ENCODE measurements around the gene HDGFL2. TPM values are rescaled to one million over a fixed set of nuclear protein-coding genes. Genes with fewer than 3 reads are reported as not detected.

Gene HDGFL2
- polyA plus RNA-seq, 1 donor: 70.0 TPM

Other genes starting within 250 kb of the HDGFL2 start
- gene EBI3, start 242.8 kb upstream of the HDGFL2 start, polyA plus RNA-seq (ENCODE audit: insufficient read length): 0.38 TPM
- gene YJU2, start 225.2 kb upstream of the HDGFL2 start, polyA plus RNA-seq (ENCODE audit: insufficient read length): 12.9 TPM
- gene SHD, start 193.0 kb upstream of the HDGFL2 start, polyA plus RNA-seq (ENCODE audit: insufficient read length): 117 TPM
- gene TMIGD2, start 169.9 kb upstream of the HDGFL2 start, polyA plus RNA-seq (ENCODE audit: insufficient read length): 0.46 TPM
- 2.4 TPM for gene FSD1, start 167.7 kb upstream of the HDGFL2 start, polyA plus RNA-seq (ENCODE audit: insufficient read length)
- 4.9 TPM for gene STAP2, start 133.5 kb upstream of the HDGFL2 start, polyA plus RNA-seq (ENCODE audit: insufficient read length)
- 15.9 TPM for gene MPND, start 128.7 kb upstream of the HDGFL2 start, polyA plus RNA-seq (ENCODE audit: insufficient read length)
- gene SH3GL1, start 71.8 kb upstream of the HDGFL2 start, polyA plus RNA-seq (ENCODE audit: insufficient read length): 57.7 TPM
- gene CHAF1A, start 69.7 kb upstream of the HDGFL2 start, polyA plus RNA-seq (ENCODE audit: insufficient read length): 11.1 TPM
- 106 TPM for gene UBXN6, start 14.5 kb upstream of the HDGFL2 start, polyA plus RNA-seq (ENCODE audit: insufficient read length)
- gene PLIN4, start 46.2 kb downstream of the HDGFL2 start, polyA plus RNA-seq (ENCODE audit: insufficient read length): 12.8 TPM
- gene PLIN5, start 62.9 kb downstream of the HDGFL2 start, polyA plus RNA-seq (ENCODE audit: insufficient read length): 2.9 TPM
- gene LRG1, start 67.7 kb downstream of the HDGFL2 start, polyA plus RNA-seq (ENCODE audit: insufficient read length): 0.49 TPM
- gene SEMA6B, start 87.4 kb downstream of the HDGFL2 start, polyA plus RNA-seq (ENCODE audit: insufficient read length): 44.3 TPM
- 9.5 TPM for gene TNFAIP8L1, start 167.2 kb downstream of the HDGFL2 start, polyA plus RNA-seq (ENCODE audit: insufficient read length)
- gene MYDGF, start 198.0 kb downstream of the HDGFL2 start, polyA plus RNA-seq (ENCODE audit: insufficient read length): 55.5 TPM

Measured in forelimb muscle (tissue), 1 donor.